Measurements from ENCODE around the gene NALF2.

- TF ChIP-seq, protein P1, sequence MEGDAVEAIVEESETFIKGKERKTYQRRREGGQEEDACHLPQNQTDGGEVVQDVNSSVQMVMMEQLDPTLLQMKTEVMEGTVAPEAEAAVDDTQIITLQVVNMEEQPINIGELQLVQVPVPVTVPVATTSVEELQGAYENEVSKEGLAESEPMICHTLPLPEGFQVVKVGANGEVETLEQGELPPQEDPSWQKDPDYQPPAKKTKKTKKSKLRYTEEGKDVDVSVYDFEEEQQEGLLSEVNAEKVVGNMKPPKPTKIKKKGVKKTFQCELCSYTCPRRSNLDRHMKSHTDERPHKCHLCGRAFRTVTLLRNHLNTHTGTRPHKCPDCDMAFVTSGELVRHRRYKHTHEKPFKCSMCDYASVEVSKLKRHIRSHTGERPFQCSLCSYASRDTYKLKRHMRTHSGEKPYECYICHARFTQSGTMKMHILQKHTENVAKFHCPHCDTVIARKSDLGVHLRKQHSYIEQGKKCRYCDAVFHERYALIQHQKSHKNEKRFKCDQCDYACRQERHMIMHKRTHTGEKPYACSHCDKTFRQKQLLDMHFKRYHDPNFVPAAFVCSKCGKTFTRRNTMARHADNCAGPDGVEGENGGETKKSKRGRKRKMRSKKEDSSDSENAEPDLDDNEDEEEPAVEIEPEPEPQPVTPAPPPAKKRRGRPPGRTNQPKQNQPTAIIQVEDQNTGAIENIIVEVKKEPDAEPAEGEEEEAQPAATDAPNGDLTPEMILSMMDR (IDR thresholded peaks at IDR 0.05), result no peak
- TF ChIP-seq POLR2A (IDR thresholded peaks at IDR 0.05), result no peak
Measured at GRCh38 chrX:69551421-69552009, 47.4 kb downstream of the NALF2 start.

All from body of pancreas (tissue), 4 donors.